Thyroid gland (tissue), 4 donors: Measurements from ENCODE around the gene GAPVD1. TPM values are rescaled to one million over a fixed set of nuclear protein-coding genes. Genes with fewer than 3 reads are reported as not detected.

Experiments
- DNase-seq, 2 donors: peaks; one replicate each; pipeline ENCODE4 v3.0.0-alpha.2; 2019
- H3K27ac ChIP-seq, 3 donors: fragments of 200-600 bp; sonication (generic); 1 replicate in 2 of 3; 2 replicates in 1 of 3; pipeline ENCODE4 v1.5.1; 2016 to 2019; ENCODE audit warnings: mild to moderate bottlenecking in 1 of 3, moderate library complexity in 1 of 3
- H3K27me3 ChIP-seq: fragments of 200-600 bp; sonication (generic); one replicate; pipeline ENCODE4 v1.5.1; 2019
- H3K36me3 ChIP-seq, 2 donors: fragments of 200-600 bp; sonication (generic); one replicate each; pipeline ENCODE4 v1.5.1; 2016 to 2019
- H3K4me1 ChIP-seq, 2 donors: fragments of 200-600 bp; sonication (generic); one replicate each; pipeline ENCODE4 v1.5.1; 2017 to 2019
- H3K4me3 ChIP-seq, 3 donors: fragments of 200-600 bp; sonication (generic); replicated peaks in 1 of 3; 1 replicate in 2 of 3; 2 replicates in 1 of 3; pipeline ENCODE4 v1.5.1; 2016; ENCODE audit warnings: mild to moderate bottlenecking in 1 of 3
- H3K9me3 ChIP-seq: fragments of 200-600 bp; sonication (generic); one replicate; pipeline ENCODE4 v1.5.1; 2017
- CTCF ChIP-seq, 6 experiments: fragments of 200-600 bp in 3 of 6; fragments of 450-650 bp in 3 of 6; sonication (generic) in 3 of 6; IDR thresholded peaks; one replicate each; pipeline ENCODE4 v1.5.1; 2016 to 2019; ENCODE audit warnings: antibody characterized with exemption in 6 of 6, mild to moderate bottlenecking in 2 of 6, inconsistent platforms in 1 of 6, moderate library complexity in 1 of 6
- WGBS, 2 donors: methylation state at CpG; one replicate each; pipeline ENCODE4 v1.1.5; 2017; 5-methylcytosine and 5-hydroxymethylcytosine counted together
- intact Hi-C: fragments of 100-400 bp; cut with DNase I; formaldehyde crosslinking; loops from one replicate; pipeline ENCODE4 v1.15.1; 2023
- small RNA-seq: library from RNA; depleted of rRNA; stranded (forward); fragments of <200 nt; gene quantifications from one replicate; pipeline ENCODE3, GENCODE V24; 2016
- total RNA-seq, 4 donors: library from RNA; depleted of rRNA; stranded (reverse); fragments of >200 nt; gene quantifications; one replicate each; pipeline ENCODE4 v1.2.3, GENCODE V29; 2016

Gene GAPVD1
- total RNA-seq, 4 donors from 2014 or later = 92.6 to 140 (median 104) TPM

GRCh38 chr9:125416517-125416916 is 154.9 kb downstream of the GAPVD1 start:
- DNase-seq = no peak
- H3K4me3 ChIP-seq = no peak overlapping the region
- H3K27ac ChIP-seq = no peak overlapping the region
- no peaks in the 10 kb centered on the region for H3K27me3 ChIP-seq
- H3K9me3 ChIP-seq = no peaks in the 10 kb centered on the region
- no peak for TF ChIP-seq CTCF (IDR thresholded peaks at IDR 0.05)
- no peaks in the 10 kb centered on the region for H3K36me3 ChIP-seq
- WGBS, 2 donors = 88 to 96% methylated on average over 8 of the region's 8 CpGs
- peaks cover 0 to 5% of the 10 kb centered on the region in 2 donors for H3K4me1 ChIP-seq
- intact Hi-C loops = no loop called here

Small RNA genes within 50 kb of the gene (small RNA-seq; reads per million reads assigned to genes)
- gene AL354710.1 = not detected
- gene RNU6-1020P = not detected

Other genes starting within 250 kb of the GAPVD1 start
- 10 to 100 TPM; 10.4 to 13.4 (median 12.5) TPM for gene SCAI, start 118.3 kb upstream of the GAPVD1 start, total RNA-seq
- 10 to 100 TPM; 41.3 to 63.1 (median 47.8) TPM for gene PPP6C, start 72.0 kb upstream of the GAPVD1 start, total RNA-seq
- gene RABEPK, start 61.3 kb upstream of the GAPVD1 start, total RNA-seq = 10 to 100 TPM; 11.0 to 17.3 (median 15.4) TPM
- 100 to 1,000 TPM; 202 to 921 (median 592) TPM for gene HSPA5, start 20.5 kb upstream of the GAPVD1 start, total RNA-seq